Measurements from ENCODE around the gene PDZD2. TPM values are rescaled to one million over a fixed set of nuclear protein-coding genes. Genes with fewer than 3 reads are reported as not detected.
"Not testable (repeated sequence)": the region's sequence is repeated elsewhere in the genome, so short reads cannot be mapped to it uniquely, and the experiment has no call there.

Gene PDZD2
- total RNA-seq, 2 experiments from 2014 or later, result 0.42 TPM; not detected in 1

DNA sequence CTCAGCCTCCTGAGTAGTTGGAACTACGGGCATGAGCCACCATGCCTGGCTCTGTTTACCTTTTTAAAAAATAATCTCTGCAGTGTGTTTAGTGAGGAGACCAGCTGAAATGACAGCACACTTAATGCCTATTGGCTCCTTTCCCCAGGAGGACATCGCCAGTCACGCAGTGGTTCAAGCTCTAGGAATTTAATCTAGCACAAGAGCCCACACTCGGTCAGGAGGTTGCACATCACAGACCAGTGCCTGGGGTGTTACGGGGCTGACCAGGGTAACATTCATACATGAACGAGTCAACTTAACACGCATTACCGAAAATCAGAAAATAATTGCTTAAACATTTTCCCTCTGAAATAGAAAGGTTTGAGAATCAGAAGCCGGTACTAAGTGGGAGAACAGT is 318.2 kb downstream of the PDZD2 start:
- Mint-ChIP-seq H3K9me3 (no peaks in the 10 kb centered on the region), H3K4me1 (peaks cover 1% of the 10 kb centered on the region), H3K4me3 (no peak overlapping the region), H3K27me3 (peaks cover 2% of the 10 kb centered on the region), H3K27ac (no peak overlapping the region), H3K36me3 (no peaks in the 10 kb centered on the region)
- no peak for DNase-seq

DNA sequence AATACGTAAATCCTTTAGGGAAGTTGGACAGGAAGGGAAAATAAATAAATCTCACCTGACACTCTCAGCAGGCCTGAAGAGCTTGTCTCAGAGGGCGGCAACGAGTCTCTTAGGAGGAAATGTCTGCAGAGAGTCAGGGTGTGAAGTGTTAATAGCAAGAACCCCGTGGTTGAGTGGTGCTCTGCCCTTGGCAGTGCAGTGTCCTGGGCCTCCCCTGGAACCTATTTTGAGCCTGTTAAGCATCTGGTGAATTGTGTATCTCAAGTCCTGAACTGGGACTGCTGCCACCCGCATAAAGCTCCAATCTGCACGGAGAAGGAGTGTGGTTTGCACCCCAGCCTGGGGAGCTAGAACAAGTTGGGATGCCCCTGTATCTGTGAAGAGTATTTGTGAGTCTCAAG is 323.4 kb downstream of the PDZD2 start:
- H3K9me3 Mint-ChIP-seq, result no peaks in the 10 kb centered on the region
- no peak overlapping the region for H3K27ac Mint-ChIP-seq
- H3K4me1 Mint-ChIP-seq, result peaks cover 11% of the 10 kb centered on the region
- no peaks in the 10 kb centered on the region for H3K36me3 Mint-ChIP-seq
- H3K27me3 Mint-ChIP-seq, result peaks cover 3% of the 10 kb centered on the region
- no peak for DNase-seq
- H3K4me3 Mint-ChIP-seq, result no peak overlapping the region

DNA sequence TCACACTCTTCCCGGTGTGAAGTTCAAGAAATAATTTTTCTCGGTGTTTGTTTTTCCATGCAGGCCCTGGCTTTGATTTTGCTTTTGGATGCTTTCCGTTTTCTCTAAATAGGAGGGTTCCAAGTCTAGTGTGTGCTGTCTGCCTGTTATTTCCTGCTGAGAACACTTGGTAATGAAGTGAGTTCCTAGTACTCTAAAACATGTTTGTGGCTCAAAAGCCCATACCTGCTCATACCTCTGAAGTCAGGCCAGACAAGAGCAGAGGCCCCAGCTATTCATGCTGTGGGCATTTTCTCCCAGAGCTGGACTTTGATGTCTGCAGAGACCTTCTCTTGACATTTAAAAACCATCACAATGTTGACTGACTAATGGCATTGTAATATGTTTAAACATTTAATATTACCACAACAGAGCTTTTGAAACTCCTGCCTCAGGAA is 324.0 kb downstream of the PDZD2 start:
- Mint-ChIP-seq H3K4me1 (peaks cover 11% of the 10 kb centered on the region), H3K4me3 (no peak overlapping the region), H3K27me3 (peaks cover 3% of the 10 kb centered on the region), H3K27ac (no peak overlapping the region), H3K36me3 (no peaks in the 10 kb centered on the region), H3K9me3 (no peaks in the 10 kb centered on the region)
- no peak for DNase-seq

DNA sequence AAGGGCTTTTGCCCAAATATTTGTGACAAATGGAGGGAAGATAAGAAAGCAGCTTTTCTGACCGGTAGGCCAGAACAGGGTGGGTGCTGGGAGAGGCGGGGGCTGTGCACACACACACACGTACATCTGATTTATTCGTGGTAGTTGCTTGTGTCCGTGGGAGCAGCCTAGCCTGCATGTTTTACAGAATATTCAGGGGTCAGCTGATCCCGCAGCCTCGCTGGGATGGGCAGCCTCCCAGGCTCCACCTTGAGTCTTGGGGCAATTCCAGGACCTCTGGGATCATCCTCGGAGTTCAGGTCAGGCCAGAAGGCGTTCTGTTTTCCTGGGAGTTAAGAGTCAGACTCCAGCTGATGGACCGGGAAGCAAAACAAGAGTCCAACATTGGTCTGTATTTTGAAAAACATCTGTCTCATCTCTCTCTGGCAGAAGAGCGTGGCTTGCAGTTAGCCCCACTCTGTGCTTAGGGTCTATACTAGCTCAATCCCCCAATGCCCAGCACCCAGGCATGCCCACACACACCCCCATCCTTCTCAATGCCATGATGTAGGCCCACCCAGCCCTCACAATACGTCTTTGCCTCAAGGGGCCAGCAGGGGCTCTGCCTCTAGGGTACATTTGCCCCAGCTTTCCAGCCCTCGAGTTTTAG is 324.6 kb downstream of the PDZD2 start:
- Mint-ChIP-seq H3K27me3 (peaks cover 3% of the 10 kb centered on the region), H3K36me3 (no peaks in the 10 kb centered on the region), H3K4me1 (peaks cover 11% of the 10 kb centered on the region), H3K9me3 (no peaks in the 10 kb centered on the region), H3K4me3 (no peak overlapping the region), H3K27ac (no peak overlapping the region)
- no peak for DNase-seq

DNA sequence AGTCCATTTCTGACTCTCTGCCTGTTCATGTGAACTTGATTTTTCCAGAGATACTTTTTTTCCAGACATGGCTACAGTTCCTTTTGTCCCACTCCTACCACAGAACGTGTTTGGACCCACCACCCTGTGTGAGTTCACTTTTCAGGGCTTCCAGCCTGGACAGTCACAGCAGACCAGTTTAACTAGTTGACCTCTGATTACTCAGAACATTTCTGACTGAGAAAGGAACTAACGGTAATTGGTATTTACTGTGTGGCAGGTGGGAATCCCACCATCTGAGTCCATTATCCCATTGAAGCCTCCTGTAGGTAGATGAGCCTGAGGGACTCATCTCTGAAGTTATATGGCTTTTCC is 325.1 kb downstream of the PDZD2 start:
- no peak overlapping the region for H3K27ac Mint-ChIP-seq
- H3K27me3 Mint-ChIP-seq, result peaks cover 3% of the 10 kb centered on the region
- no peaks in the 10 kb centered on the region for H3K36me3 Mint-ChIP-seq
- no peaks in the 10 kb centered on the region for H3K9me3 Mint-ChIP-seq
- H3K4me1 Mint-ChIP-seq, result peaks cover 11% of the 10 kb centered on the region
- no peak for DNase-seq
- H3K4me3 Mint-ChIP-seq, result no peak overlapping the region

DNA sequence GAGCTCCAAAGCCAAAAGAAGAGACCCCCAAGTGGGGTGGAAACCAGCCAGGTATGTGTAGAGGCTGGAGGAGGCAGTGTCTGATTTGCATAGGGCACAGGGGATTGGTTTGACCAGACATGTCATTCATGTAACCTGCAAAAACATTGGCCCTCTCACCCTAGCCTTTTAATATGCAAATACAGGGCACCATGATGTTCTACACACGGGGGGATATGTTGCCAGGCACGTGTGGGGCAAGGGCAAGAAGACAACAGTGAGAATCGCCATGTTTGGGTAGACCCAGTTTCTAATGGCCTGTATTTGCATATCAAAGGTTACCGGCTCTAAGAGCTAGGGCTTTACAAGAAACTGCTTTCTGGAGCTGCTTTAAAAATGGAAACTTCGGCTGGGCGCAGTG is 326.3 kb downstream of the PDZD2 start:
- Mint-ChIP-seq H3K4me1 (peaks cover 11% of the 10 kb centered on the region), H3K27ac (no peak overlapping the region), H3K27me3 (peaks cover 3% of the 10 kb centered on the region)

DNA sequence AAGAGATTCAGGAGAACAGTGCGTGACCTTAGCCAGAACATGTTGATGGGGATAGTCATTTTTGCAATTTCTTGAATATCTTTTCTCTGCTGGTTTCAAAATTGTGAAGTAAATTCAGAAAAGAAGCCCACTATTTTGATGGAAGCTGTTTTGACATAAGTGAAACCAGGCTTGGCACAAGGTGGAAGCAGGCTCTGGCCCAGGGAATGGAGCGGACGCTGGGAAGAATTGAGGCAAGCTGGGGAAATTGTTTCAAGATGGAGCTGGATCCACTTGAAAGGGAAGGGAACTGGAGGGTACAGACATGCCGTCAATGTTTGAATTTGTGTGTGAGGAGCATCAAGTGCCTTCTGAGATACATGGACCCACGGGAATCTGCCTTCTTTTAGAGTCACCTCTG is 328.0 kb downstream of the PDZD2 start:
- Mint-ChIP-seq H3K4me3 (no peak overlapping the region), H3K27ac (no peak overlapping the region), H3K9me3 (no peaks in the 10 kb centered on the region), H3K36me3 (no peaks in the 10 kb centered on the region), H3K27me3 (peaks cover 3% of the 10 kb centered on the region), H3K4me1 (peaks cover 11% of the 10 kb centered on the region)
- no peak for DNase-seq

More for the DNA sequence above, 326.3 kb downstream of the PDZD2 start:
- no peak for DNase-seq
- Mint-ChIP-seq H3K9me3 (no peaks in the 10 kb centered on the region), H3K36me3 (no peaks in the 10 kb centered on the region), H3K4me3 (no peak overlapping the region)

DNA sequence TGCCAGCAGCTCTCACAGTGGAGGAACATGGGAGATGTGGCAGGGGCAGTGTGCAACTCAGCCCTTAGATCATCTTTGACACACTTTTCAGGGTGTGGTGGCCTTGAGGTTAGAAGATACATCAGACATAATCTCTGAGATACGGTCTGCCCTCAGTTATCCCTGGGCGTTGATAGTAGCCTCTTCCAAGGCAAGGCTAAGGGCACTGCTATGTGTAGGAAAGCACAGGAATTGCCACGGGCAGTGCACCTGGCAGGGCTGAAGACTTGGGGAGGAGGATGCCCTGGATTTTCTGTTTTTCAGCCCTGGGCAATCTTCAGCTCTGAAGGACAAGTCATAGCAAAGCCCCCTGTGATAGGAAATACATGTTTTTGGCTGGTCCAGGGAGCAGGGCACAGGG is 328.5 kb downstream of the PDZD2 start:
- no peaks in the 10 kb centered on the region for H3K27me3 Mint-ChIP-seq
- peaks cover 9% of the 10 kb centered on the region for H3K4me1 Mint-ChIP-seq
- no peak overlapping the region for H3K27ac Mint-ChIP-seq
- no peaks in the 10 kb centered on the region for H3K9me3 Mint-ChIP-seq
- DNase-seq, result no peak
- H3K4me3 Mint-ChIP-seq, result no peak overlapping the region
- H3K36me3 Mint-ChIP-seq, result no peaks in the 10 kb centered on the region

DNA sequence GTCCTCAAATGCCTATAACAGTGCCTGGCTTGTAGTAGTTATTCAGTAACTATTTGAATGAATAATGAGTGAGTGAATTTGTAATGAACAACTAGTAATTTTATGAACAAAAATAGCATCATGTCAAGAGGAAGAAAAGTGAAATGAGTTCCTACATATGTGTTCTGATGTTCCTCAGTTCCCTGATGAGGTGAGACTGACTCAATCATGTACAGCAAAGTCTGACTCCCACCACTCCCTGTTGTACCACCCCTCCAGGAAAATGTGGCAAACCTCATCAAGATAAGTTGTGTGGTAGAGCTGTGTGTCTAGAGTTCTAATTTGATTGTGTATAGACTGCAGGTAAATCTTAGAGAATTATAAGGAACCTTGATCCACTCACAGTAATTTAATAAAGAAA is 333.6 kb downstream of the PDZD2 start:
- Mint-ChIP-seq H3K36me3 (no peaks in the 10 kb centered on the region), H3K4me3 (no peak overlapping the region), H3K4me1 (peaks cover 14% of the 10 kb centered on the region), H3K9me3 (peaks cover 5% of the 10 kb centered on the region), H3K27ac (no peak overlapping the region), H3K27me3 (no peaks in the 10 kb centered on the region)
- no peak for DNase-seq

DNA sequence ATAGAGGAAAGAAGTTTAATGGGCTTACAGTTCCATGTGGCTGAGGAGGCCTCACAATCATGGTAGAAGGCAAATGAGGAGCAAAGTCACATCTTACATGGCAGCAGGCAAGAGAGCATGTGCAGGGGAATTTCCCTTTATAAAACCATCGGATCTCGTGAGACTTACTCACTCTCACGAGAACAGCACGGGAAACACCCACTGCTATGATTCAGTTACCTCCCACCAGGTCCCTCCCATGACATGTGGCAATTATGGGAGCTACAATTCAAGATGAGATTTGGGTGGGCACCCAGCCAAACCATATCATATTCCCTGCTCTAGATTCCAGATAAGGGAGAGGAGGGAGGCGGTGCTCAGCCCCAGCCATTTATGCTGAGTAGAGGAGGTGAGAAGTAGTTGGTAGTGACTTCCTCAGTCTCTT is 336.3 kb downstream of the PDZD2 start:
- not testable (repeated sequence) for H3K36me3 Mint-ChIP-seq, DNase-seq, H3K27me3 Mint-ChIP-seq, H3K27ac Mint-ChIP-seq, H3K4me3 Mint-ChIP-seq, H3K9me3 Mint-ChIP-seq
- peaks cover 14% of the 10 kb centered on the region for H3K4me1 Mint-ChIP-seq

DNA sequence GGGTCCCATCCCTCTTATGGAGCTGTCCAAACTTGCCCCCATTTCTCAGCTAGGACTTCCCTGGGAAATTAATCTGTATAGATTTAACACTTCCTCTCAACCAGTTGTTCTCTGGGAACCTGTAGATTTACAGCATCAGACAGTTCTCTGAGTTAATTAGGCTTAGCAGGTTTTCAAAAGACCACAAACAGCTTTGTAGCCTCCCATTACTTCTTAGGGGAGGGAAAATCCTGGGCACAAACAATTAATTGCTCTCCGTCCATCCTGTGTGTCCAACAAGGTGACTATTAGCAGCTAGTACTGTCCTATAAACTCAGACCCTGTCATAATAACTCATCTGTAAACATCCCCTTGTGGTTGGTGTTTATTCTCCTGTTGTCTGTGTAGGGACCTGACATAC is 337.2 kb downstream of the PDZD2 start:
- Mint-ChIP-seq H3K36me3 (no peaks in the 10 kb centered on the region), H3K4me1 (peaks cover 14% of the 10 kb centered on the region), H3K27ac (no peak overlapping the region), H3K27me3 (no peaks in the 10 kb centered on the region), H3K4me3 (no peak overlapping the region), H3K9me3 (peaks cover 5% of the 10 kb centered on the region)
- DNase-seq, result no peak

DNA sequence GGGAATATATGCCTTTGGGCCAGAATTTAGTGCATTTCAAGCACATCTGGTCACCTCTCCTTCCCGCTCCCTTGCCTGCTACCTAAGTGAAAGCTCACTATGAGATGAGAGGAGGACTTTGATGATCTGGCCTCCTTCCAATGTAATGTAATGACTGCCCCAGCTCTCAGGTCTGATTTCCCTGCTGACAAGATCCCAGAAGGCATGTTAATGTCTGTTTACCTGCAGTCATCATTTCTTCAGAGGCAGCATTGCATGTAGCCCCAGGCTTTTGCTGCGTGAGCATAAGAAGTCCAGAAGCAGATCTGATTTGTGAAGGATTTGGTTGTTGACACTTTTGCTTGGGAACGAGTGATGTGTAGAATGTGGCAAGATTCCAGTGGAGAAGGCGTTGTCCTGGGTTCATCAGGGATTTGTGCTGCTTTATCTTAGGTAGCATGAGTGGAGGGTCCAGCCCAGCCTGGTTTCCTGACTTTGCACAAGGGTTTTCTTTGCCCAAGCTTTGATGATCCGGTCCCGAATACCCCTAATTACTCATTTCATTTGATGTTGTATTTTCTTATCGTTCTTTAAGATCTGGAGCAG is 342.5 kb downstream of the PDZD2 start:
- no peak overlapping the region for H3K27ac Mint-ChIP-seq
- DNase-seq, result no peak
- H3K36me3 Mint-ChIP-seq, result no peaks in the 10 kb centered on the region
- H3K27me3 Mint-ChIP-seq, result no peaks in the 10 kb centered on the region
- H3K9me3 Mint-ChIP-seq, result no peaks in the 10 kb centered on the region
- H3K4me1 Mint-ChIP-seq, result no peaks in the 10 kb centered on the region
- H3K4me3 Mint-ChIP-seq, result no peak overlapping the region

DNA sequence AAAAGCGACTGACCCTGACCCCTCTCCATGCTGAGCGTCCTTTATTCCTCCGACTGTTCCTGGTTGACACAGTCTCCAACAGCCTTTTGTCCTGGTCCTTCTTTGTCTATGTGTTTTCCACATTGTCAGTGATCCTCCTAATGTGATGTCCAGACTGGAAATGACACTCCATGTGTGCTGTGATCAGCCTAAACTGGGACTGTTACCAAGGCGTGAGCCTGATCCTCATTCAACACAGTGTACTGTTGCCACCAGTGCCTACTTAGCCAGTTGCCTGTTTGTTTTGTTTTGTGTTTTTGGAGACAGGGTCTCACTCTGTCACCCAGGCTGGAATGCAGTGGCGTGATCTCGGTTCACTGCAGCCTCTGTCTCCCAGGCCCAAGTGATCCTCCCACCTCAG is 343.1 kb downstream of the PDZD2 start:
- no peak overlapping the region for H3K27ac Mint-ChIP-seq
- no peaks in the 10 kb centered on the region for H3K9me3 Mint-ChIP-seq
- no peaks in the 10 kb centered on the region for H3K4me1 Mint-ChIP-seq
- no peak for DNase-seq
- H3K27me3 Mint-ChIP-seq, result no peaks in the 10 kb centered on the region
- H3K4me3 Mint-ChIP-seq, result no peak overlapping the region
- no peaks in the 10 kb centered on the region for H3K36me3 Mint-ChIP-seq

DNA sequence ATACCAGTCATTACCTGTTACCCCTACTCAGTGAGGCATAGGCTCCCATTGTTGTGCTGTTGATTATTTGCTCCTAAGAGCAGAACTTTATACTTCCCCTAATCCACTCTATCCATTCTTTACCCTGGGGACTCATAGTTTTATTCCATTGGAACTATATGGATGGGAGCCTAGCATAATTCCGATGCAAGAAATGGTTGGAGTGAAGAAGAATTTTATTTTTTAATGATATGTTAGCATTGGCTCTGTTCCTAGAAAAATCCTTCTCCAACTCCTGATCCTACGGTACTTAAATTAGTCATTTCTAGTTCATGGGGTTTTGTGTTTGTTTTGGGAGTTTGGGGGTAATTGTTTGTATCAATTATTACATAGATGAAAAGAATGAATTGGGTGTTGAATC is 343.7 kb downstream of the PDZD2 start:
- no peak overlapping the region for H3K4me3 Mint-ChIP-seq
- no peaks in the 10 kb centered on the region for H3K4me1 Mint-ChIP-seq
- H3K27ac Mint-ChIP-seq, result no peak overlapping the region
- no peaks in the 10 kb centered on the region for H3K27me3 Mint-ChIP-seq
- DNase-seq, result no peak
- H3K9me3 Mint-ChIP-seq, result no peaks in the 10 kb centered on the region
- H3K36me3 Mint-ChIP-seq, result no peaks in the 10 kb centered on the region

DNA sequence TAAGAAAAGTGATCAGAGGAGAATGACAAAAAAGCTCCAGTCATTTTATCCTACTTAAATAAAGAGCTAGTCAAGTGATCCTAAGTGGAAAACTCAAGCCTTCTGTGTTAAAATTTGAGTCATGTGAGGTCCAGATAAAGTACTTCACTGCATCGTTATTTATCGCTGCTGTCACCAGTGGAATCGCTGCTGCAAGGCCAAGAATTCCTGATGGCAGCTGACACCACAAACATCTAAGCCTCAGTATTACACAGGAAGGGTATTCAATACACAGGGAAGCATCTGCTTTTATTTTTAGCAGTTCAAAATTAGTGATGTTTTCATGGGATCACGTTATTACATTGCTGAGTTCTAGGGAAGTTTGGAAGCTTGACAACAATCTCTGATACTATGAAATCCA is 344.9 kb downstream of the PDZD2 start:
- H3K27me3 Mint-ChIP-seq, result no peaks in the 10 kb centered on the region

DNA sequence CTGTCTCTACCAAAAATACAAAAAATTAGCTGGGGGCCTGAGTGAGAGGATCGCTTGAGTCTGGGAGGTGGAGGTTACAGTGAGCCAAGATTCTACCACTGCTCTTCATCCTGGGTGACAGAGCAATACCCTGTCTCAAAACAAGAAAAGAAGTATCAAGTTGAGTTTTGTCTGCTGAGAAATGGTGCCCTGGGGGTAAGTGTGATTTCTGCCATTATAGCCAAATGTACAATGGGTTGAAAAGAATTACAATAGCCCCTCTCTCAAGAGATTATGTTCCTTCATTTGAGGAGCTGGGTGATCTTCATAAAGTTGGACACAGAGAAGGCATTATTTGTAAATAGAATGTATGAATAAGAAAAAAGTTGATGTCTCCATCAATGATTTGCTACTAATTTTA is 345.8 kb downstream of the PDZD2 start:
- no peak for DNase-seq
- no peak overlapping the region for H3K27ac Mint-ChIP-seq
- H3K9me3 Mint-ChIP-seq, result peaks cover 2% of the 10 kb centered on the region
- H3K36me3 Mint-ChIP-seq, result peaks cover 2% of the 10 kb centered on the region
- no peak overlapping the region for H3K4me3 Mint-ChIP-seq
- no peaks in the 10 kb centered on the region for H3K27me3 Mint-ChIP-seq
- H3K4me1 Mint-ChIP-seq, result no peaks in the 10 kb centered on the region

More for the DNA sequence above, 344.9 kb downstream of the PDZD2 start:
- peaks cover 2% of the 10 kb centered on the region for H3K36me3 Mint-ChIP-seq
- no peak overlapping the region for H3K4me3 Mint-ChIP-seq
- DNase-seq, result no peak
- H3K4me1 Mint-ChIP-seq, result no peaks in the 10 kb centered on the region
- H3K9me3 Mint-ChIP-seq, result peaks cover 2% of the 10 kb centered on the region
- no peak overlapping the region for H3K27ac Mint-ChIP-seq
